Transverse colon (tissue), 4 donors: ENCODE measurements around the gene FGFBP2. TPM values are rescaled to one million over a fixed set of nuclear protein-coding genes. Genes with fewer than 3 reads are reported as not detected.

Experiments used
- DNase-seq: peaks from one replicate; pipeline ENCODE4 v3.0.0-alpha.2; 2019
- H3K27ac ChIP-seq, 4 donors: fragments of 200-600 bp; sonication (generic); 2 replicates each; pipeline ENCODE4 v1.5.1; 2016 to 2018; ENCODE audit warnings: inconsistent platforms in 4 of 4
- H3K27me3 ChIP-seq: fragments of 200-600 bp; sonication (generic); 2 replicates; pipeline ENCODE4 v1.5.1; 2017; ENCODE audit warnings: inconsistent platforms
- H3K36me3 ChIP-seq, 4 donors: fragments of 200-600 bp; sonication (generic); 2 replicates each; pipeline ENCODE4 v1.5.1; 2017 to 2019; ENCODE audit warnings: inconsistent platforms in 4 of 4
- H3K4me1 ChIP-seq, 4 donors: fragments of 200-600 bp; sonication (generic); 2 replicates each; pipeline ENCODE4 v1.5.1; 2017 to 2020; ENCODE audit warnings: inconsistent platforms in 4 of 4
- H3K4me3 ChIP-seq, 4 donors: fragments of 200-600 bp; sonication (generic); 1 replicate in 1 of 4; 2 replicates in 3 of 4; pipeline versions ENCODE4 v1.5.1 to v1.6.1; 2017 to 2019; ENCODE audit warnings: inconsistent platforms in 4 of 4
- H3K9me3 ChIP-seq, 2 donors: fragments of 200-600 bp; sonication (generic); 2 replicates each; pipeline ENCODE4 v1.5.1; 2017 to 2019; ENCODE audit warnings: inconsistent platforms in 2 of 2
- EP300 ChIP-seq: sonication (generic); formaldehyde crosslinking; IDR thresholded peaks from one replicate; pipeline ENCODE4 v1.6.1; 2017; ENCODE audit warnings: antibody characterized with exemption, low read depth
- POLR2A ChIP-seq: fragments of 450-650 bp; IDR thresholded peaks from one replicate; pipeline ENCODE4 v1.6.1; 2016; ENCODE audit warnings: antibody characterized with exemption, mild to moderate bottlenecking, moderate library complexity
- POLR2AphosphoS5 ChIP-seq, 3 donors: sonication (generic); formaldehyde crosslinking; IDR thresholded peaks; one replicate each; pipeline ENCODE4 v1.6.1; 2016; ENCODE audit warnings: antibody characterized with exemption in 3 of 3
- WGBS, 2 donors: methylation state at CpG; one replicate each; pipeline ENCODE4 v1.1.5; 2018; ENCODE audit warnings: low coverage in 1 of 2; 5-methylcytosine and 5-hydroxymethylcytosine counted together
- in situ Hi-C, 4 donors: fragments of 200-750 bp; cut with MboI; loops; one replicate each; pipeline versions ENCODE4 v1.15.0 to v1.15.1; 2017; ENCODE audit warnings: low sequenced_read_pairs in 3 of 4, low pct_ligation_motif_present in 1 of 4, low pct_unique_long_range_greater_than_20kb in 1 of 4
- intact Hi-C: fragments of 100-400 bp; cut with DNase I; formaldehyde crosslinking; loops from one replicate; pipeline ENCODE4 v1.15.1; 2023; ENCODE audit warnings: low total_unique reads
- total RNA-seq, 4 donors: library from RNA; depleted of rRNA; stranded (reverse); fragments of >200 nt; gene quantifications; one replicate each; pipeline ENCODE4 v1.1.0, GENCODE V29; 2016
- TF ChIP-seq, protein P1 (sequence below), 5 experiments: fragments of 200-600 bp in 3 of 5; fragments of 450-650 bp in 2 of 5; sonication (generic) in 3 of 5; IDR thresholded peaks; 1 replicate in 2 of 5; 2 replicates in 3 of 5; pipeline ENCODE4 v1.5.1; 2016 to 2017; ENCODE audit warnings: antibody characterized with exemption in 5 of 5, inconsistent platforms in 3 of 5, mild to moderate bottlenecking in 2 of 5, moderate library complexity in 1 of 5

FGFBP2 gene, protein sequence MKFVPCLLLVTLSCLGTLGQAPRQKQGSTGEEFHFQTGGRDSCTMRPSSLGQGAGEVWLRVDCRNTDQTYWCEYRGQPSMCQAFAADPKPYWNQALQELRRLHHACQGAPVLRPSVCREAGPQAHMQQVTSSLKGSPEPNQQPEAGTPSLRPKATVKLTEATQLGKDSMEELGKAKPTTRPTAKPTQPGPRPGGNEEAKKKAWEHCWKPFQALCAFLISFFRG
- total RNA-seq = 1 to 10 TPM in 2 of 4 donors, not detected in 2; 2.2 to 5.6 TPM

DNA sequence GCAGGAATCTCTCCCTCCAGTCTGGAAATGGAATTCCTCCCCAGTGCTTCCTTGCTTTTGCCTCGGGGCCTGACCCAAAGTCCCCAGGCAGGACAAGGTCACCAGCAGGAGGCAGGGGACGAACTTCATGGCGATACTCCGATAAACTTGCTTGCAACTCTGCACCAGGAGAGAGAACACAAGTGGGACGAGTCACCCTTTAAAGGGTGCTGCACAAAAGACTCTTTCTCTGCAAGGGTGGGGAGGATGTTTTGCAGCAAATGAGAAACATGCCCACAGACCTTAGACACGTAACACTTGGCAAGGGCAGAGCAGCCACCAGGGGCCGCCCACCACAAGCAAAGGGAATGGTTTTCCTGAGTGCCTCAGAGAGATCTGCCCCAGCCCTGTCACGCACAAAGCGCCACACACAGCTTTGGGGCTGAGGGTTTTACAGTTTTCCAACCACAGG is at the start of gene FGFBP2:
FGFBP2 (minus strand) TSS at position 175 of the 451 bp plus-strand sequence; CDS start at position 129, 46 bp downstream.
- Histone ChIP-seq H3K27ac (no peak within 1 kb of the TSS), H3K36me3 (no peaks in the 10 kb centered on the region), H3K4me1 (peaks cover 0 to 15% (median 7%) of the 10 kb centered on the region in 4 donors), H3K27me3 (no peaks in the 10 kb centered on the region), H3K4me3 (no peak within 1 kb of the TSS), H3K9me3 (no peaks in the 10 kb centered on the region)
- 30% methylated on average over 9 of the region's 9 CpGs; no CpG with 5 or more reads in 1 of the 2 donors for WGBS, 2 donors
- TF ChIP-seq, protein P1, sequence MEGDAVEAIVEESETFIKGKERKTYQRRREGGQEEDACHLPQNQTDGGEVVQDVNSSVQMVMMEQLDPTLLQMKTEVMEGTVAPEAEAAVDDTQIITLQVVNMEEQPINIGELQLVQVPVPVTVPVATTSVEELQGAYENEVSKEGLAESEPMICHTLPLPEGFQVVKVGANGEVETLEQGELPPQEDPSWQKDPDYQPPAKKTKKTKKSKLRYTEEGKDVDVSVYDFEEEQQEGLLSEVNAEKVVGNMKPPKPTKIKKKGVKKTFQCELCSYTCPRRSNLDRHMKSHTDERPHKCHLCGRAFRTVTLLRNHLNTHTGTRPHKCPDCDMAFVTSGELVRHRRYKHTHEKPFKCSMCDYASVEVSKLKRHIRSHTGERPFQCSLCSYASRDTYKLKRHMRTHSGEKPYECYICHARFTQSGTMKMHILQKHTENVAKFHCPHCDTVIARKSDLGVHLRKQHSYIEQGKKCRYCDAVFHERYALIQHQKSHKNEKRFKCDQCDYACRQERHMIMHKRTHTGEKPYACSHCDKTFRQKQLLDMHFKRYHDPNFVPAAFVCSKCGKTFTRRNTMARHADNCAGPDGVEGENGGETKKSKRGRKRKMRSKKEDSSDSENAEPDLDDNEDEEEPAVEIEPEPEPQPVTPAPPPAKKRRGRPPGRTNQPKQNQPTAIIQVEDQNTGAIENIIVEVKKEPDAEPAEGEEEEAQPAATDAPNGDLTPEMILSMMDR (IDR thresholded peaks at IDR 0.05) = peak; percentile 36 to 57 (median 43)
- no peak for TF ChIP-seq EP300
- in situ Hi-C loops = loop anchor here in 1 of 4 donors (10.0 to 25.0 kb wide), 2 partner anchors 228 to 476 kb away; no protein-coding TSS in a partner anchor
- DNase-seq = peak; percentile 59
- intact Hi-C loops = no loop called here

DNA sequence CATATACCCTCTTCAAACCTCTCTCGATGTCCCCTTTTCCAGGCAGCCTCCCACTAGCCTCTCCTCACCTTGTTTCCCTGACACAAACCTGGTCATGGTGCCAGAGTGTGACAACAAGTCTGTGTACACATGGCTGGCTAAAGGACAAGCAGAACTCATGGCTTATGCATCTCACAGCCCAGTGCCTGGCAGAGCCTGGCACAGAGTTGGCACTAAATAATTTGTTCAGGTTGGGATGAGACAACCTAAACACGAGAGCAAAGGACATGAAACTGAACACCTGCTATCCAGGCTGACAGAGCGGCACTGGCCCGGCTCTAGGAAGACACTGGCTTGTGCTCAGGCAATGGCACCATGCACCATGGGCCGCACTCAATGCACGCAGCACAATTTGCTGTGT is 48.2 kb upstream of the FGFBP2 start:
- Histone ChIP-seq H3K9me3 (no peaks in the 10 kb centered on the region), H3K36me3 (no peaks in the 10 kb centered on the region), H3K4me1 (no peaks in the 10 kb centered on the region), H3K27ac (no peak overlapping the region), H3K27me3 (no peaks in the 10 kb centered on the region), H3K4me3 (no peak overlapping the region)
- in situ Hi-C loops (no loop called here), intact Hi-C loops (no loop called here)
- WGBS, 2 donors = 79 to 87% methylated on average over 6 of the region's 6 CpGs
- TF ChIP-seq EP300 = no peak
- no peak for DNase-seq

- no peak overlapping the region for H3K27ac ChIP-seq
- no peaks in the 10 kb centered on the region for H3K9me3 ChIP-seq
- no peaks in the 10 kb centered on the region for H3K27me3 ChIP-seq
- no peak overlapping the region for H3K4me3 ChIP-seq
- 88 to 93% methylated on average over 4 of the region's 4 CpGs for WGBS, 2 donors
- DNase-seq = no peak
- H3K36me3 ChIP-seq = no peaks in the 10 kb centered on the region
- intact Hi-C loops (loop anchor here (5.0 kb wide), 1 partner anchor 818 kb away; no protein-coding TSS in a partner anchor), in situ Hi-C loops (no loop called here)
- H3K4me1 ChIP-seq = no peaks in the 10 kb centered on the region
- TF ChIP-seq, protein P1 (IDR thresholded peaks at IDR 0.05) = no peak
- TF ChIP-seq POLR2A (no peak), POLR2AphosphoS5 (IDR thresholded peaks at IDR 0.05) (no peak)
Measured at GRCh38 chr4:16009153-16009552, 46.2 kb upstream of the FGFBP2 start.

DNA sequence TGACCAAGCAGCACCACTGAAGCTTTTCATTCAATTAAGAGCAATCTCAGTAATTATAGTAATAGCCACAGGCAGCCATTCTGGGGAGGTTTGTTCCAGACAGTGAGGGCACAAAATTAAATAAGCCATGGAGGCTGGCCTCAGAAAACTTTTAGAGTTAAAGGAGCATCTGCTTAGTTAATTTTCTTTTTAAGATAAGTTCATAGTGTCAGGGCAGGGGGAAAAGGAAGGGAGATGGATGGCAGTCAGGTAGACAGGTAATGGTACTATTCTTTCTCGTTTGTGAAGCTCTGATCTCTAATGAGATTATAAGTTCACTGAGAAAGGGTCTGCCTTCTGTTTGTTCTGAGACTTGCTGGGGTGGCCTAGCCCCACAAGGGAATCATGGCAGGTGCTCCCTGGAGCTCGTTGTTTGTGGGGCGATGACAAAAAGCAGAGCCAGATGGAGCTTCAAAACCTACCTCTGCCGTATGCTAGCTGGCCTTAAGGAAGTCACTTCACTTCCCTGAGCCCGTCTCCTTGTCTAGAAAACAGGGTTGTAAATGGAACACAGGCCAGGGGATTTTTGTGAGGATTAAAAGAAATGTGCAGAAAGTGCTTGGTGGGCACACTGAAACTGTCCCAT is 44.6 kb upstream of the FGFBP2 start:
- no peak overlapping the region for H3K27ac ChIP-seq
- DNase-seq = no peak
- no peaks in the 10 kb centered on the region for H3K9me3 ChIP-seq
- H3K4me1 ChIP-seq = no peaks in the 10 kb centered on the region
- H3K36me3 ChIP-seq = peaks cover 0 to 2% (median 0%) of the 10 kb centered on the region in 4 donors
- WGBS, 2 donors = 64 to 100% methylated on average over 1 to 5 of the region's 5 CpGs
- no peak overlapping the region for H3K4me3 ChIP-seq
- intact Hi-C loops (loop anchor here (5.0 kb wide), 1 partner anchor 820 kb away; no protein-coding TSS in a partner anchor), in situ Hi-C loops (no loop called here)
- TF ChIP-seq, protein P1 (IDR thresholded peaks at IDR 0.05) = no peak
- TF ChIP-seq POLR2A (no peak), POLR2AphosphoS5 (IDR thresholded peaks at IDR 0.05) (no peak), EP300 (no peak)
- no peaks in the 10 kb centered on the region for H3K27me3 ChIP-seq
